GM20000 (cell line): ENCODE results near the gene CFAP74.
A peak's percentile ranks its signal among the peaks of the same experiment; 100 is the strongest.

ENCODE experiments used
- DNase-seq: peaks from one replicate; pipeline ENCODE4 v3.0.0; 2012; ENCODE audit warnings: low spot score
- TF ChIP-seq, protein P1 (sequence below): IDR thresholded peaks from 2 replicates; pipeline ENCODE4 v1.5.1; 2012; ENCODE audit warnings: mild to moderate bottlenecking, control low read depth; ENCODE audit errors: extremely low read depth, missing control alignments

CFAP74 gene

DNA sequence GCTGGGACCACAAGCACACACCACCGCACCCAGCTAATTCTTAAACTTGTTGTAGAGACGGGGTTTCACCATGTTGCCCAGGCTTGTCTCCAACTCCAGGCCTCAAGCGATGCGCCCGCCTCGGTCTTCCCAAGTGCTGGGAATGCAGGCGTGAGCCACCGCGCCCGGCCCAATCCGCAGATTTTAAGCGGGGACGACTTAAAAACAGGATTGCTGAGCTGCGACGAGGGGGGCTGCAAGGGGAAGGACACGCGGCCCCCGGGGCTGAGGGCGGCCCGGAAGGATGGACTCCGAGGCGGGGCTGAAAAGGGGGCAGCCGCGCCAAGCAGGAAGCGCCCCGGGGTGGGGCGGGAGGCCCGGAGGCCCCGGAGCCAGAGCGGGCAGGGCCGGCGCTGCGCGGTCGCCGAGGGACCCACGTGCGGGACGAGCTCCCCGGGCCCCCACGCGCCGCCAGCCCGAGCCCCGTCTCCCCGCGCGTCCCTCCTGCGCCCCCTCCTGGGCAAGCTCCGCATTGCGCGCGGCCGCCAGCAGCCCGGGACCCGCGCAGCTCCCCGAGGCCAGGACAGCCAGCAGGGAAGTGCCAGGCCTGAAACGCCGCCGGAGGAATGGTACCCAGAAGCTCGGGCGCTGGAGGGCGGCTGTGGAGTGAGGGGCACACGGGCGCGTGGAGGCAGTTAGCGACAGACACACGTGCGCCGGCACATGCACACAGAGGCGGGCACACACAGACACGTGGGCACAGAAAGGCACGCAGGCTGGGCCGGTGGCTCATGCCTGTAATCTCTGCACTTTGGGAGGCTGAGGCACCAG is 41.1 kb upstream of the CFAP74 start:
- TF ChIP-seq, protein P1, sequence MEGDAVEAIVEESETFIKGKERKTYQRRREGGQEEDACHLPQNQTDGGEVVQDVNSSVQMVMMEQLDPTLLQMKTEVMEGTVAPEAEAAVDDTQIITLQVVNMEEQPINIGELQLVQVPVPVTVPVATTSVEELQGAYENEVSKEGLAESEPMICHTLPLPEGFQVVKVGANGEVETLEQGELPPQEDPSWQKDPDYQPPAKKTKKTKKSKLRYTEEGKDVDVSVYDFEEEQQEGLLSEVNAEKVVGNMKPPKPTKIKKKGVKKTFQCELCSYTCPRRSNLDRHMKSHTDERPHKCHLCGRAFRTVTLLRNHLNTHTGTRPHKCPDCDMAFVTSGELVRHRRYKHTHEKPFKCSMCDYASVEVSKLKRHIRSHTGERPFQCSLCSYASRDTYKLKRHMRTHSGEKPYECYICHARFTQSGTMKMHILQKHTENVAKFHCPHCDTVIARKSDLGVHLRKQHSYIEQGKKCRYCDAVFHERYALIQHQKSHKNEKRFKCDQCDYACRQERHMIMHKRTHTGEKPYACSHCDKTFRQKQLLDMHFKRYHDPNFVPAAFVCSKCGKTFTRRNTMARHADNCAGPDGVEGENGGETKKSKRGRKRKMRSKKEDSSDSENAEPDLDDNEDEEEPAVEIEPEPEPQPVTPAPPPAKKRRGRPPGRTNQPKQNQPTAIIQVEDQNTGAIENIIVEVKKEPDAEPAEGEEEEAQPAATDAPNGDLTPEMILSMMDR, result peak; percentile 86
- DNase-seq, result peak; percentile 92

DNA sequence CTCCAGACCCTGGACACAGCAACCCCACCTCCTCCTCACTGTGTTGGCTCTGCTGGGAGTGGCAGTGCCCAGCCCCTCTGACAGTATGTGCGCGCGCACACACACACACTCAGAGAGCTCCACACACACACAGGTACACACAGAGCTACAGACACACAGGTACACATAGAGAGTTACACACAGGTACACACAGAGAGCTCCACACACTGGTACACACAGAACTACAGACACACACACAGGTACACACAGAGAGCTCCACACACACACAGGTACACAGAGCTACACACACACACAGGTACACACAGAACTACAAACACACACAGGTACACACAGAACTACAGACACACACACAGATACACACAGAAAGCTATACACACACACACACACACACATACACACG is 40.3 kb upstream of the CFAP74 start:
- TF ChIP-seq, protein P1, result no peak
- no peak for DNase-seq

DNA sequence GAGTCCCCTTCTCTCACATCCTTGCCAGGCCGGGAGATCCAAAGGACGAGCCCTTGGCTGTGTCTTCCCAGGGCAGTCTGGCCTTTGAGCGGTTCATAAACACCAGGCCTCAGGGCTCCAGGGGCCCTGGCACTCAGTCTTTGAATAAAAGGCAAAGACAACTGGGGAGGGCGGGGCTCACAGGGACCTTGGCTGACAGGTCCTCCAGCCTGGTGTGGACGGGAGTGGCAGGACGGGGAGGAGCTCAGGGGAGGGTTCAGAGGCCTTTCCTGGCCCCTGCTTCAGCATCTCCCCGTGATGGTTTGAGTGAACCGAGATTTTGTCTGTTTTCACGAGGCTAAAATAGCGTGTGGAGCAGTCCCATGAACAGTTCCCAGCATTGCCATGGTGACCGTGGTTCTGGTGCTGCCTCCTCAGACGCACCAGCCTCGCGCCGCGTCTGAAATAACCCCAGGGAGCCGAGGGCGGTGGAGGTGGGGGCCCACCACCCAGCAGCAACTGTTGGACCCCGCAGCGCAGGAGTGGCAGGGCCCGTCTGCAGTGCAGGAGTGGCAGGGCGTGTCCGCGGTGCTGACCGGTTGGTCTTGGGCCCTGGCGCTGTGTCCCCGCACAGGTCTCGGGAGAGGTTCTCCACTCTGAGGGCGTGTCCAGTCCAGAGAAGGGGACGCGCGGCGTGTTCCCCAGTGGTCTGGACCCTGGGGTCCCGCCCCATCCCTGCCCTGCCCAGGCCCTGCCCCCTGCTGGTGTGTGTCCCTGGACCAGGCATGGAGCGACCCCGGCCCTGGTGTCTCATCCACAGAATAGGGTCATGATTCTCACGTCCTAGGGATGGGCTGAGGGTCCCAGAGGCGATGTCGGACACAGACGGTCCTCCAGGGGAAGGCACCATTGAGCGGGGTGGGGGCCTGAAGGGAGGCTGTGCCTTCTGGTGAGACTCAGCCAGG is 39.5 kb upstream of the CFAP74 start:
- TF ChIP-seq, protein P1, result no peak
- DNase-seq, result no peak

DNA sequence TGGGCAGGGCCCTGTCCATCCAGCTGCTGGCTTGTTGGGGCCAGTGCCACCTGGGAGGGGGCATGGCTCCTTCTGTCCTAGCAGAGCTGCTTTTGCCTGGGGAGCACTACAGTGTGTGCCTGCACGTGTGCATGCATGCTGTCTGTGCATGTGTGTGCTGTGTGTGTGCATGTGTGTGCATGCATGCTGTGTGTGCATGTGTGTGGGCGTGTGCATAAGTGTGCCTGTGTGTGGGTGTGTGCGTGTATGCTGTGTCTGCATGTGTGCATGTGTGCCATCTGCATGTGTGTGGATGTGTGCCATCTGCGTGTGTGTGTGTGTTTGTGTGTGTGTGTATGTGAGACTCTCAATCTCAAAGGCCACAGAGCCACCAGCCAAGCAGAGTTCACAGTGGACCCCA is 38.3 kb upstream of the CFAP74 start:
- TF ChIP-seq, protein P1, result no peak
- DNase-seq, result no peak

DNA sequence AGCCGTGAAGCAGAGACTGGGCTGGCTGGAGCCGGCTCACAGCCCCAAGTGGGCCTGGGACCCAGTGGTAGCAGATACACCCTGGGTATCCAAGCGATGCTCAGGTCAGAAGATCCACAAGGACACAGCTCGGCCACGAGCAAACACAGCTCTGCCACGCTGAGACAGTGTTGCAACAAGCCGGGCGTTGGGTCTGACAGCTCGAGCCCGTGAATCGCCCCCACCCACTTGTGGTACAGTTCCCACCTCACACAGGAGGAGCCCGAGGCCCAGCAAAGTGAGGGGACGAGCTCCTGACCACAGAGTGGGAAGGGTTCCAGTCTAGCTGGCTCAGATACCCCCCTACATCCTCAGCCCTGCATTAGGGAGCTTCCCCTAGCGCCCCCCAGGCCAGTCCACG is 37.7 kb upstream of the CFAP74 start:
- TF ChIP-seq, protein P1, result no peak
- DNase-seq, result no peak

DNA sequence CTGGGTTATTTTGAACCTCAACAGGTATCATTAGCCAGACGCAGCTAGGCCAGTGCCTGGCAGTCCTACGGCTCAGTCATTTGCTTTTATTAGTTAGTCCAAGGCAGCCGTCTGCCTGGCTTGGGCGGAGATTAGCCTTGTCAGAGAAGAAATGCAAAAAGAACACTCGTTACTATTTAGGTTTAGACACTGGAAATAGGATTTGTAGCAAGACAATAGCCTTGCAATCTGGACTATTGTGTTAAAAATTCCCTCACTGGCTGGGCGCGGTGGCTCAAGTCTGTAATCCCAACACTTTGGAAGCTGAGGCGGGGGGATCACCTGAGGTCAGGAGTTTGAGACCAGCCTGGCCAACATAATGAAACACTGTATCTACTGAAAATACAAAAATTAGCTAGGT is 35.7 kb upstream of the CFAP74 start:
- TF ChIP-seq, protein P1, result no peak
- DNase-seq, result no peak

DNA sequence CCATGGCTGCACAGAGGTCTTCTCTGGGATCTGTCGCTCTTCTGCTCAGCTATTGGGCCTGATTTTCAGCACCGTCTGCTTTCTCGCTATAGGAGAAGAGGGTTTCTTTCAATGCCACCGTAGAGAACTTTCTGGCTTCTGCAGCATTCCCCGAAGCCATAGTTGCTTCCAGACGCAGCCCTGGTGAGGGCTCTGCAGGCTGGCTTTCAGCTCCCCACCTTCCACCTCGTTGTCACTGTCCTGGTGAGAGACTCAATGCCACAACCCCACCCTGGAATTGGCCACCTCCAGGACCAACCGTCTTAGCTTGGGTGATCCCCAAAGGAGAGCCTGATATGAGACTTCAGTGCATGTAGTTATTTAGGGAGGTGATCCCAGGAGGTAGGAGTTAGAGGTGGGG is 34.6 kb upstream of the CFAP74 start:
- no peak for DNase-seq
- TF ChIP-seq, protein P1, result no peak
